Activated naive CD4-positive, alpha-beta T cell treated with anti-CD3 and anti-CD28 coated beads, Interleukin-2, amount 50 U/mL, for 24 hours (primary cell): ENCODE results near the gene RALBP1.

Source experiments
- H3K27ac Mint-ChIP-seq: one replicate; pipeline ENCODE4 v1.8.0; 2021; ENCODE audit warnings: mild to moderate bottlenecking, mixed read lengths
- H3K27me3 Mint-ChIP-seq: one replicate; pipeline ENCODE4 v1.8.0; 2021; ENCODE audit warnings: mixed read lengths
- H3K36me3 Mint-ChIP-seq: one replicate; pipeline ENCODE4 v1.8.0; 2021; ENCODE audit warnings: mixed read lengths
- H3K4me1 Mint-ChIP-seq: one replicate; pipeline ENCODE4 v1.8.0; 2021; ENCODE audit warnings: mixed read lengths
- H3K4me3 Mint-ChIP-seq: one replicate; pipeline ENCODE4 v1.8.0; 2021; ENCODE audit warnings: mild to moderate bottlenecking, mixed read lengths
- H3K9me3 Mint-ChIP-seq: one replicate; pipeline ENCODE4 v1.8.0; 2021; ENCODE audit warnings: mixed read lengths

The RALBP1 gene

DNA sequence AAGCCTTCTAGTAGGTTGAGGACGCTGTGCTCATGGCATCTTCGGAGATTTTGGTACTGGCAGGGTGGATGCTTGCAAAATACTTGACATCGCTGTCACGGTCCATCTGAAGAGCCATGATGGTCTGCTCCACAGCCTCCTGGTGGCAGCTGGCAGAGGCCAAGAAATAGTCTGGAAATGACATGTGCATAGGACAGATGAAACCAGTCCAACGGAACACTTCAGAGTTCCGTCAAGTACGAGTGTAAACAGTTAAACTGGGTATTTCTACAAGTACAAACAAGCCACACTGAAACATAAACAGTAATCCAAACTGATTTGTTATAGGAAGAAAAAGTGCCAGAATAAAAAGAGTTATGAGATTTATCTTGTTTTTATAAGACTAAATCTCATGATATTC lies 72.5 kb downstream of the RALBP1 start:
- Mint-ChIP-seq H3K27me3 (no peaks in the 10 kb centered on the region), H3K9me3 (no peaks in the 10 kb centered on the region), H3K4me1 (no peaks in the 10 kb centered on the region), H3K27ac (no peak overlapping the region), H3K4me3 (no peak overlapping the region), H3K36me3 (peaks cover 13% of the 10 kb centered on the region)

GRCh38 chr18:9549405-9549804 lies 74.1 kb downstream of the RALBP1 start:
- Mint-ChIP-seq H3K9me3 (no peaks in the 10 kb centered on the region), H3K4me1 (no peaks in the 10 kb centered on the region), H3K36me3 (peaks cover 22% of the 10 kb centered on the region), H3K27ac (no peak overlapping the region), H3K27me3 (no peaks in the 10 kb centered on the region), H3K4me3 (no peak overlapping the region)

DNA sequence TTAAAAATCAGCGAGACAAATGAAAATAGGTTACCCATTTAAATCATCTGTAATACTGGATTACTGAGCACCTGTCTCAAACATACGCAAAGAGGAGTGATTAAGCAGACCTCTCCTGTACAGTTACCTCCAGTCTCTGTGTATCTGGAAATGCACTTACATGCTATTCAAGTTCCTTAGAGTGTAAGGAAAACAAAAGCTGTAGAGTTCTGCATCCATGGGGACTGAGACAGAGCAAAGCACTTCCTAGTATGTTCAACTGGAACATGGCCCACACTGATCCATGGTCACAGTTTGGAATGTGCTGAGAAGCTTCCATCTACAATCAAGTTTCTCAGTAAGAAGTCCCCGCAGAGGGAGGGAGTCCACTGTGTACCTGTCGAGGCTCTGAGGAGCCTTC lies 75.1 kb downstream of the RALBP1 start:
- H3K4me1 Mint-ChIP-seq, result no peaks in the 10 kb centered on the region
- peaks cover 28% of the 10 kb centered on the region for H3K36me3 Mint-ChIP-seq
- no peaks in the 10 kb centered on the region for H3K27me3 Mint-ChIP-seq
- H3K27ac Mint-ChIP-seq, result no peak overlapping the region
- H3K9me3 Mint-ChIP-seq, result no peaks in the 10 kb centered on the region
- no peak overlapping the region for H3K4me3 Mint-ChIP-seq

GRCh38 chr18:9552191-9552590 lies 76.9 kb downstream of the RALBP1 start:
- H3K36me3 Mint-ChIP-seq, result peaks cover 34% of the 10 kb centered on the region
- H3K4me3 Mint-ChIP-seq, result no peak overlapping the region

DNA sequence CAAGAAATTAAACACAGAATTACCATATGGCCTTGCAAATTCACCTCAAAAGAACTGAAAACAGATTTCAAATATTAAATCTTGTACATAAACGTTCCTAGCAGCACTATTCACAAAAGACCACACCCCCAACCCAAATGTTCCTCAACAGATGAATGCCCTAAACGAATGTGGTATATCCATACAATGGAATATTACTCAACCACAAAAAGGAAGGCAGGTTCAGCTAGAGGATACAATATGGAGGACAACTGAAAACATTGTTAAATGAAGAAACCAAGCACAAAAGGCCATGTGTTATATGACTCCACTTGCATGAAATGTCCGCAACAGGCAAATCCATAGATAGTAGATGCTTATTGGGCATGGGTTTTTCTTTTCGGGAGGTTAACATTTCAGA lies 77.3 kb downstream of the RALBP1 start:
- H3K36me3 Mint-ChIP-seq, result peaks cover 36% of the 10 kb centered on the region
- H3K4me1 Mint-ChIP-seq, result no peaks in the 10 kb centered on the region
- no peaks in the 10 kb centered on the region for H3K9me3 Mint-ChIP-seq
- no peak overlapping the region for H3K4me3 Mint-ChIP-seq
- no peak overlapping the region for H3K27ac Mint-ChIP-seq
- no peaks in the 10 kb centered on the region for H3K27me3 Mint-ChIP-seq

More at GRCh38 chr18:9552191-9552590, 76.9 kb downstream of the RALBP1 start:
- no peaks in the 10 kb centered on the region for H3K4me1 Mint-ChIP-seq
- no peak overlapping the region for H3K27ac Mint-ChIP-seq
- no peaks in the 10 kb centered on the region for H3K27me3 Mint-ChIP-seq
- no peaks in the 10 kb centered on the region for H3K9me3 Mint-ChIP-seq

DNA sequence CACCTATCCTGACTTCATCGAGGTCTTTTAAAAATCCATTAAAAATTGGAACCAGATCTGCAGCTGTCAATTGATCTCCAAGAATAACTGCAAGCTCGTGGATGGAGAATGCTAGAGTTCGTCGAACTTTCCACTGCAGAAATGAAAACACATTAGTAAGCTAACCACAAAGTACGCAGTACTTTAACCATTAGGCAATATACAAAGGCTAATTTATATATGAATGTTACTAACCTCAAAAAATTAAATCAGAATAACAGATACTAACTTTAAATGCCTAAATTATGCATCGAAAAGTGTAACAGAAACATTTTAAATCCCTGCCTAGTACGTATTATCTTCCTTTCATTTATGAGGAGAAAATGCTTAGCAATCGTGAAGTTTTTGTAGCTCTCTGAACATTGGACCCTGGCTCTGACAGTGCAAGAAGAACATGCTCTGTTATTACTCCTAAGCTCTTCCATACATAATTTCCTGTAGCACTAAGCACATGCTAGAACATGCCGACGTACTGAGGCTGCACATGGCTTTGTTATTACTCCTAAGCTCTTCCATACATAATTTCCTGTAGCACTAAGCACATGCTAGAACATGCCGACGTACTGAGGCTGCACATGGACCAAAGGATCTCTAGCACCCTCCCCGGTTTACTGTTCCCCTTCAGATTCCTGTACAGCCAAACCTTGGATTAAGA lies 82.1 kb downstream of the RALBP1 start:
- Mint-ChIP-seq H3K36me3 (peaks cover 37% of the 10 kb centered on the region), H3K4me3 (no peak overlapping the region), H3K27me3 (no peaks in the 10 kb centered on the region), H3K4me1 (no peaks in the 10 kb centered on the region), H3K9me3 (no peaks in the 10 kb centered on the region), H3K27ac (no peak overlapping the region)

DNA sequence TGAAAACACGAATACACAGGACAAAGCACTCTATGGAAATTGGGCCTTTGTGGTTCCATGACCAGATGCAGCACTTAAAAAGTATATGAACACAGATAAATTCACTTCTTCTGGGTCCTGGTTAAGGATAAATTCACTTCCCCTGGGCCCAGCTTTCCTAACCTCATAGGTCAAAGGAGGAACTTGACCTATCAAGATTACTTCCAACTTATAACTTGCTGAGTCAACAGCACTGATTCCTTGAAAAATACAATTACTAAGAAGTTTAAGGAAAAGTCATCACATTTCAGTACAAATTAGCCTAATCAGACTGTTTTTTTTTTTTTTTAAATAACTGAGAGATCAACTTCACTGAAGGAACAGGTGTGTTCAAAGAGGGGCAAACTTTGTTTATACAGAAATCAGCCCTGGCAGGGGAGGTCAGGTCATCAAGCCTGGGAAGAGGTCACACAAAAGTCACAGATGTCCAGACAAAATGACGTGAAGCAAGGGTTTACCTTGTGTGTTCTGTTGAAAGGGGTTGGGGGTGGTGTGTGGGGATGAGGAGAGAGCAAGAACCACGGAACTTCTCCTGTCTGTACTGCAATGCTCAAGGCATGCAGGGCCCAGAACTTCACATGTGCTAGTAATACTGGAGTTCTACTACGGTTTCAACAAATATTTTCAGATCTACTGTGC lies 83.2 kb downstream of the RALBP1 start:
- Mint-ChIP-seq H3K27me3 (no peaks in the 10 kb centered on the region), H3K4me1 (no peaks in the 10 kb centered on the region), H3K36me3 (peaks cover 34% of the 10 kb centered on the region), H3K4me3 (no peak overlapping the region), H3K27ac (no peak overlapping the region), H3K9me3 (no peaks in the 10 kb centered on the region)

- Mint-ChIP-seq H3K4me1 (no peaks in the 10 kb centered on the region), H3K9me3 (no peaks in the 10 kb centered on the region), H3K27me3 (no peaks in the 10 kb centered on the region), H3K36me3 (peaks cover 33% of the 10 kb centered on the region), H3K27ac (no peak overlapping the region), H3K4me3 (no peak overlapping the region)
Measured at GRCh38 chr18:9559253-9559652, 83.9 kb downstream of the RALBP1 start.

DNA sequence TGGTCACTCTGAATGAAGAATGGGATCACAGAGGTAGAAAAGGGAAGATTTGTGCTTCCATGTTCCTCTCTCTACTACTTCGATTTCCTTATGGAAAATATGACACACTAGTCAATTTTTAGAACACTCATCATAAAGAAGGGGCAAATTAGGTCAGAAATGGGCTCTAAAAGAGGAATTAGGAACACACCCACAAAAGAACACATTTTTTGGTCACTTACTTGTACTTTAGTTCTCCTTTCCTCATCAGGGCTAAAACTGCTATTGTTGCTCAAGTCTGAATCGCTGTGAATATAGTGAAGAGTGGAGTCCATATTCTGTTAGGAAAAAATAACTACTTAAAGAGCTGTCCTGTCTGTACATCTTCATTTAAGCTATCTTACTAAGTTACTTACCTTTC lies 86.4 kb downstream of the RALBP1 start:
- Mint-ChIP-seq H3K4me1 (no peaks in the 10 kb centered on the region), H3K4me3 (no peak overlapping the region), H3K9me3 (no peaks in the 10 kb centered on the region), H3K27ac (no peak overlapping the region), H3K36me3 (peaks cover 21% of the 10 kb centered on the region), H3K27me3 (no peaks in the 10 kb centered on the region)

DNA sequence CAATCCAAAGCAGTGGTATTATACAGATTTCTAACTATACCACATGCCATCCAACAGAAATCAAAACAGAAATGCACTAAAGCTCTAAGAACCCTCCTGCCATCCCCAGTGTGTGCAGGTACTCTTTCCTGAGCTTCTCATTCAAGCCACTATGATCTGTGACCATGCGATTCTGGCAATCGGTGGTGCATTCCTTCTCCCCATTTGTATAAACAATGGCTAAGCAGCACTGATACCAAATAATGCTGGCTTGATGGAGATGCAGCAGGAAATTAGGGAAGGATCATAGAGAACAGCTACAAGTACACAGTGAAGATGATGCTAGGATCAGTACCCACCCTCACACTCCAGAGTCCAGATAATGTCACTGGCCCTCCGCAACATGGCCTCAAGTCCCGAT lies 87.3 kb downstream of the RALBP1 start:
- no peak overlapping the region for H3K27ac Mint-ChIP-seq
- no peaks in the 10 kb centered on the region for H3K9me3 Mint-ChIP-seq
- H3K4me3 Mint-ChIP-seq, result no peak overlapping the region
- no peaks in the 10 kb centered on the region for H3K4me1 Mint-ChIP-seq
- peaks cover 23% of the 10 kb centered on the region for H3K36me3 Mint-ChIP-seq
- H3K27me3 Mint-ChIP-seq, result no peaks in the 10 kb centered on the region

- no peak overlapping the region for H3K27ac Mint-ChIP-seq
- H3K27me3 Mint-ChIP-seq, result no peaks in the 10 kb centered on the region
- H3K4me1 Mint-ChIP-seq, result no peaks in the 10 kb centered on the region
- H3K9me3 Mint-ChIP-seq, result no peaks in the 10 kb centered on the region
- no peak overlapping the region for H3K4me3 Mint-ChIP-seq
- peaks cover 23% of the 10 kb centered on the region for H3K36me3 Mint-ChIP-seq
Measured at GRCh38 chr18:9563331-9563730, 88.0 kb downstream of the RALBP1 start.

- H3K9me3 Mint-ChIP-seq, result no peaks in the 10 kb centered on the region
- no peak overlapping the region for H3K4me3 Mint-ChIP-seq
- H3K27ac Mint-ChIP-seq, result no peak overlapping the region
Measured at GRCh38 chr18:9565407-9565806, 90.1 kb downstream of the RALBP1 start.

GRCh38 chr18:9568186-9568585 lies 92.9 kb downstream of the RALBP1 start:
- no peaks in the 10 kb centered on the region for H3K4me1 Mint-ChIP-seq
- no peak overlapping the region for H3K27ac Mint-ChIP-seq

More at GRCh38 chr18:9565407-9565806, 90.1 kb downstream of the RALBP1 start:
- Mint-ChIP-seq H3K4me1 (no peaks in the 10 kb centered on the region), H3K27me3 (no peaks in the 10 kb centered on the region), H3K36me3 (peaks cover 23% of the 10 kb centered on the region)

GRCh38 chr18:9569178-9569577 lies 93.9 kb downstream of the RALBP1 start:
- H3K36me3 Mint-ChIP-seq, result peaks cover 23% of the 10 kb centered on the region

More at GRCh38 chr18:9568186-9568585, 92.9 kb downstream of the RALBP1 start:
- Mint-ChIP-seq H3K36me3 (peaks cover 25% of the 10 kb centered on the region), H3K4me3 (no peak overlapping the region), H3K9me3 (no peaks in the 10 kb centered on the region), H3K27me3 (no peaks in the 10 kb centered on the region)

GRCh38 chr18:9570255-9570654 lies 94.9 kb downstream of the RALBP1 start:
- Mint-ChIP-seq H3K9me3 (no peaks in the 10 kb centered on the region), H3K36me3 (peaks cover 23% of the 10 kb centered on the region), H3K27ac (no peak overlapping the region), H3K4me3 (no peak overlapping the region), H3K4me1 (no peaks in the 10 kb centered on the region), H3K27me3 (no peaks in the 10 kb centered on the region)

More at GRCh38 chr18:9569178-9569577, 93.9 kb downstream of the RALBP1 start:
- H3K27ac Mint-ChIP-seq, result no peak overlapping the region
- H3K9me3 Mint-ChIP-seq, result no peaks in the 10 kb centered on the region
- no peak overlapping the region for H3K4me3 Mint-ChIP-seq
- H3K27me3 Mint-ChIP-seq, result no peaks in the 10 kb centered on the region
- no peaks in the 10 kb centered on the region for H3K4me1 Mint-ChIP-seq

DNA sequence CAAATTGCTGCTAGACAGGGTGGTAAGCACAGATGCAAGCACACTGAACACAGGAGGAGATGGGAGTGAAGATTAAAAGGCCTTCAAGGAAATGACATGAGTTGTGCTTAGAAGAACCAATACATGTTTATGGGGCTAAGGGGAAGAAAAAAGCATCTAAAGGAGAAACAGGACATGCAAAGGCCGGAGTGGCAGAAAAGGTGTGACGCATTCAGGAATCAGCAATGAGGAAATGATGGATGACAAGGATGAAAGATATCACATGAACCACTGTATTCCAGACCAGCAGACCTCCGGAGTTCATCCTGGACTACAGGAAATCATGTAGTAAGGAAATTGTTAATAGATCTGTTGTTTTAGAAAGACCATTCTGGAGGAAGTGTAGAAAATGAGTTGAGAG lies 96.2 kb downstream of the RALBP1 start:
- no peak overlapping the region for H3K4me3 Mint-ChIP-seq
- H3K36me3 Mint-ChIP-seq, result peaks cover 27% of the 10 kb centered on the region
- no peaks in the 10 kb centered on the region for H3K9me3 Mint-ChIP-seq
- no peaks in the 10 kb centered on the region for H3K27me3 Mint-ChIP-seq
- H3K4me1 Mint-ChIP-seq, result no peaks in the 10 kb centered on the region
- no peak overlapping the region for H3K27ac Mint-ChIP-seq
